Measurements from ENCODE around the gene ABCC2.

Gene ABCC2

DNA sequence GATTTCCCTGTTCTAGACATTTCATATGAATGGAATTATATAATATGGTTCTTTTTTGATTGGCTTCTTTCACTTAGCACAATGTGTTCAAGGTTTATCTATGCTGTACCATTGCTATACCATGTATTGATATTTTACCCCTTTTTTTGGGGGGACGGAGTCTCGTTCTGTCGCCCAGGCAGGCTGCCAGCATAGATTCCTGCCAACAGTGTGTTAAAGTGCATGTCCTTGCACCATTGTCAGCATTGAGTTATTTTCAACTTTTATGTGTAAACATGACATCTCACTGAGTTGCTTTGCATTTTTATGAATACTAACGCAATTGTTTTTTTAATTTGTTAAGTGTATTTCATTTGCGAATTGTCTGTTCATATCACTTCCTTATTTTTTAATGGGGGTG lies 4.9 kb downstream of the ABCC2 start:
- DNase-seq = no peak
- no peaks in the 10 kb centered on the region for H3K27me3 ChIP-seq (replicated peaks; ENCODE audit: control insufficient read depth, insufficient read depth, low read length, poor library complexity, severe bottlenecking)
- no peaks in the 10 kb centered on the region for H3K36me3 ChIP-seq (ENCODE audit: control insufficient read depth, insufficient read depth, low read length)

GRCh38 chr10:99787782-99788445 lies 5.5 kb downstream of the ABCC2 start:
- Histone ChIP-seq H3K9me3 (ENCODE audit: control insufficient read depth, low read length) (no peaks in the 10 kb centered on the region), H3K36me3 (ENCODE audit: control insufficient read depth, insufficient read depth, low read length) (no peaks in the 10 kb centered on the region), H3K4me3 (ENCODE audit: insufficient read depth, low read depth, low read length, poor library complexity, severe bottlenecking) (no peak overlapping the region), H3K27ac (ENCODE audit: insufficient read depth, low read length, poor library complexity, severe bottlenecking) (no peak overlapping the region), H3K4me1 (ENCODE audit: control insufficient read depth, insufficient read depth, low read length, poor library complexity, severe bottlenecking) (no peaks in the 10 kb centered on the region), H3K27me3 (replicated peaks; ENCODE audit: control insufficient read depth, insufficient read depth, low read length, poor library complexity, severe bottlenecking) (no peaks in the 10 kb centered on the region)
- no peak for DNase-seq

More for the DNA sequence above, 4.9 kb downstream of the ABCC2 start:
- Histone ChIP-seq H3K4me3 (ENCODE audit: insufficient read depth, low read depth, low read length, poor library complexity, severe bottlenecking) (no peak overlapping the region), H3K4me1 (ENCODE audit: control insufficient read depth, insufficient read depth, low read length, poor library complexity, severe bottlenecking) (no peaks in the 10 kb centered on the region), H3K9me3 (ENCODE audit: control insufficient read depth, low read length) (no peaks in the 10 kb centered on the region), H3K27ac (ENCODE audit: insufficient read depth, low read length, poor library complexity, severe bottlenecking) (no peak overlapping the region)

DNA sequence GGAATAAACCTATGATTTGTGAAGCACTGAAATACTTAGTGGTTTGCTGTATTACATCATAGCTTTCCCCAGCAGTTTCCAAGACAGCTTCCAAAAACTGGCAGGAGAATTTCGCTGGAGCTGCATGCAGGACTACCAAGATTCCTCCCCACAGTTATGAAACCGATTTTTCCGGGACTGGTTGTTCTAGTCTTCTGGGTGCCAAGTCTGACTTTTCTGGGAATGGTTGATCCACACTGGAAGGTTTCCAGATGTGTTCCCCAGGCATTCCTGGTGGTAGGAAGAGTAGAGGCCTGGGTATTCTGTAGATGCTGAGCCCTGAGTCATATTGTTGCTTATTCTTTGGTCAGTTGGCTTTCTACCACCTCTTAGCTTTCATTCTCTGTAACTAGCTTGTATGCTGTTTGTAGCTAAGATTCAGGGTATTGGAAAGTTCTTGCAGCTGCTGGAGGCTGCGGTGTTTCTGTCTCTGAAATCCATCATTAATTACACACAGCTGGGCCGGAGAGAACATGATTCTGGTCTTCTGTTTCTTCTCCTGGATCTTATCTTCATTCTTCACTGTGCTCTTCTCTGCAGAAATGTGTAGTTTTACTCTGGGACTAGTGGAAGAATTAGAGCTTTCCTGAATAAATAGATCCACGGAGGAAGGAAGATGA lies 6.3 kb downstream of the ABCC2 start:
- Histone ChIP-seq H3K4me1 (ENCODE audit: control insufficient read depth, insufficient read depth, low read length, poor library complexity, severe bottlenecking) (no peaks in the 10 kb centered on the region), H3K36me3 (ENCODE audit: control insufficient read depth, insufficient read depth, low read length) (no peaks in the 10 kb centered on the region), H3K9me3 (ENCODE audit: control insufficient read depth, low read length) (no peaks in the 10 kb centered on the region), H3K27ac (ENCODE audit: insufficient read depth, low read length, poor library complexity, severe bottlenecking) (no peak overlapping the region), H3K27me3 (replicated peaks; ENCODE audit: control insufficient read depth, insufficient read depth, low read length, poor library complexity, severe bottlenecking) (no peaks in the 10 kb centered on the region), H3K4me3 (ENCODE audit: insufficient read depth, low read depth, low read length, poor library complexity, severe bottlenecking) (no peak overlapping the region)
- no peak for DNase-seq

DNA sequence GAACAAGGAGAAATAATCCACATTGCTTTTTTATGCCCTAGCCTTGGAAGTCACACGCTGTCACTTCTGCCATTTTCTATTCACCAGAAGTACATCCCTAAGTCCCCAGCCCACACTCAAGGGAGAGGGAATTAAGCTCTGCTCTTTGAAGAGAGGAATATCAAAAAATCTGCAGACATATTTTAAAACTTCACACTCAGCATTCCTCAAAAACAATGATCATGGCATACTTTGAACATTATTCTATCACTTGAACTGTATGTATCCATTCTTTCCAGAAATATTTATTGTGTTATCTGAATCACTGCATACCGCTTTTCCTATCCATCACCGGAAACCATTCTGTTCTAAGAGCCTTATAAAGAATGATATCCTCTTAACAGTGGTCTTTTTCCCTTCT lies 9.4 kb downstream of the ABCC2 start:
- H3K4me1 ChIP-seq (ENCODE audit: control insufficient read depth, insufficient read depth, low read length, poor library complexity, severe bottlenecking) = no peaks in the 10 kb centered on the region
- H3K4me3 ChIP-seq (ENCODE audit: insufficient read depth, low read depth, low read length, poor library complexity, severe bottlenecking) = no peak overlapping the region
- H3K36me3 ChIP-seq (ENCODE audit: control insufficient read depth, insufficient read depth, low read length) = no peaks in the 10 kb centered on the region
- no peaks in the 10 kb centered on the region for H3K9me3 ChIP-seq (ENCODE audit: control insufficient read depth, low read length)
- no peak overlapping the region for H3K27ac ChIP-seq (ENCODE audit: insufficient read depth, low read length, poor library complexity, severe bottlenecking)
- DNase-seq = no peak
- no peaks in the 10 kb centered on the region for H3K27me3 ChIP-seq (replicated peaks; ENCODE audit: control insufficient read depth, insufficient read depth, low read length, poor library complexity, severe bottlenecking)

DNA sequence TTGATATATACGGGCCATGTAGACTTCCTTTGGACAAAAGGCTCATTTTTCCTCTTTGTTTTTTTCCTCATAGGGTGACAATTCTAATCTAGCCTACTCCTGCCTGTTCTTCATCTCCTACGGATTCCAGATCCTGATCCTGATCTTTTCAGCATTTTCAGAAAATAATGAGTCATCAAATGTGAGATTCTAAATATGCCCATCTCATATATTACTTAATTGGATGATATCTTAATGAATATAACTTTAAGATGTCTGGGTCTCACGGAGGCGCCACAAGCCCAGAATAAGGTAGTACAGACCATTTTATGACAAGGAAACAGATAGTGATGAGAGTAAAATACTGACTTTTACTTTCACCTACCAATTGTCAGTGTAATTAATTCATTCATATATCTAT lies 11.4 kb downstream of the ABCC2 start:
- Histone ChIP-seq H3K4me3 (ENCODE audit: insufficient read depth, low read depth, low read length, poor library complexity, severe bottlenecking) (no peak overlapping the region), H3K27ac (ENCODE audit: insufficient read depth, low read length, poor library complexity, severe bottlenecking) (no peak overlapping the region), H3K4me1 (ENCODE audit: control insufficient read depth, insufficient read depth, low read length, poor library complexity, severe bottlenecking) (no peaks in the 10 kb centered on the region), H3K27me3 (replicated peaks; ENCODE audit: control insufficient read depth, insufficient read depth, low read length, poor library complexity, severe bottlenecking) (no peaks in the 10 kb centered on the region), H3K9me3 (ENCODE audit: control insufficient read depth, low read length) (no peaks in the 10 kb centered on the region), H3K36me3 (ENCODE audit: control insufficient read depth, insufficient read depth, low read length) (no peaks in the 10 kb centered on the region)
- DNase-seq = no peak

DNA sequence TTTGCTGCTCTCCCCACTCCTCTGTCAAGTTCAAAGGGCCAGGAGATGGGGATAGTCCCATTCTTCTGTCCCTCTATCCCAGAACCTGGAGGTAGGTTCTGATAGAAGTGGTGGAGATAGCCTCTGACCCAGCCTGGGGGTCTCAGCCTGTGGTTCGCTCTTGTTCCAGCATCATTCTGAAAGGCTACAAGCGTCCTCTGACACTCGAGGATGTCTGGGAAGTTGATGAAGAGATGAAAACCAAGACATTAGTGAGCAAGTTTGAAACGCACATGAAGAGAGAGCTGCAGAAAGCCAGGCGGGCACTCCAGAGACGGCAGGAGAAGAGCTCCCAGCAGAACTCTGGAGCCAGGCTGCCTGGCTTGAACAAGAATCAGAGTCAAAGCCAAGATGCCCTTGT lies 14.5 kb downstream of the ABCC2 start:
- no peak overlapping the region for H3K4me3 ChIP-seq (ENCODE audit: insufficient read depth, low read depth, low read length, poor library complexity, severe bottlenecking)
- no peak for DNase-seq
- no peaks in the 10 kb centered on the region for H3K4me1 ChIP-seq (ENCODE audit: control insufficient read depth, insufficient read depth, low read length, poor library complexity, severe bottlenecking)

GRCh38 chr10:99798031-99798430 lies 15.6 kb downstream of the ABCC2 start:
- Histone ChIP-seq H3K9me3 (ENCODE audit: control insufficient read depth, low read length) (no peaks in the 10 kb centered on the region), H3K4me3 (ENCODE audit: insufficient read depth, low read depth, low read length, poor library complexity, severe bottlenecking) (no peak overlapping the region), H3K4me1 (ENCODE audit: control insufficient read depth, insufficient read depth, low read length, poor library complexity, severe bottlenecking) (no peaks in the 10 kb centered on the region)

More for the DNA sequence above, 14.5 kb downstream of the ABCC2 start:
- Histone ChIP-seq H3K27ac (ENCODE audit: insufficient read depth, low read length, poor library complexity, severe bottlenecking) (no peak overlapping the region), H3K27me3 (replicated peaks; ENCODE audit: control insufficient read depth, insufficient read depth, low read length, poor library complexity, severe bottlenecking) (no peaks in the 10 kb centered on the region), H3K9me3 (ENCODE audit: control insufficient read depth, low read length) (no peaks in the 10 kb centered on the region), H3K36me3 (ENCODE audit: control insufficient read depth, insufficient read depth, low read length) (no peaks in the 10 kb centered on the region)

GRCh38 chr10:99798920-99799319 lies 16.5 kb downstream of the ABCC2 start:
- Histone ChIP-seq H3K27me3 (replicated peaks; ENCODE audit: control insufficient read depth, insufficient read depth, low read length, poor library complexity, severe bottlenecking) (no peaks in the 10 kb centered on the region), H3K36me3 (ENCODE audit: control insufficient read depth, insufficient read depth, low read length) (no peaks in the 10 kb centered on the region), H3K4me3 (ENCODE audit: insufficient read depth, low read depth, low read length, poor library complexity, severe bottlenecking) (no peak overlapping the region), H3K4me1 (ENCODE audit: control insufficient read depth, insufficient read depth, low read length, poor library complexity, severe bottlenecking) (no peaks in the 10 kb centered on the region), H3K27ac (ENCODE audit: insufficient read depth, low read length, poor library complexity, severe bottlenecking) (no peak overlapping the region), H3K9me3 (ENCODE audit: control insufficient read depth, low read length) (no peaks in the 10 kb centered on the region)
- DNase-seq = no peak

More at GRCh38 chr10:99798031-99798430, 15.6 kb downstream of the ABCC2 start:
- Histone ChIP-seq H3K27ac (ENCODE audit: insufficient read depth, low read length, poor library complexity, severe bottlenecking) (no peak overlapping the region), H3K27me3 (replicated peaks; ENCODE audit: control insufficient read depth, insufficient read depth, low read length, poor library complexity, severe bottlenecking) (no peaks in the 10 kb centered on the region), H3K36me3 (ENCODE audit: control insufficient read depth, insufficient read depth, low read length) (no peaks in the 10 kb centered on the region)
- no peak for DNase-seq

- Histone ChIP-seq H3K9me3 (ENCODE audit: control insufficient read depth, low read length) (no peaks in the 10 kb centered on the region), H3K36me3 (ENCODE audit: control insufficient read depth, insufficient read depth, low read length) (no peaks in the 10 kb centered on the region)
These were observed 17.2 kb downstream of the ABCC2 start for GRCh38 chr10:99799613-99800012.

DNA sequence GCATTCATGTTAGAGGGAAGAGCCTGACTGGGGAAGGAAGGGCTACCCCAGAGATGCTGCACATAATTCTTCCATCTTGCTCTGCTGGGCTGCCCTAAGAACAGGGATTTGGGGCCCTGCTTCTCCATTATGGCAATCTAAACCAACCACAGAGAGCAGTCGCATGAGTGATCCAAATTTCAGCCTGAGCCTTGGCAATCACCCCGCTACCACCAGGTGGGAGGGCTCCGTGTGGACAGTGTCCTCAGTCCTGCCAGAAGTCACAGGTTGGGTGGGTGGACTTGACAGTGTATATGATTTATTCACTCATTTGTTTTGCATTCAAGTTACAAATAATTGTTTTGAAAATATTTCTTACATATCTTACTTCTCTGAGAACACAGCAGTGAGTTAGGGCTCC lies 22.0 kb downstream of the ABCC2 start:
- no peak for DNase-seq
- no peaks in the 10 kb centered on the region for H3K9me3 ChIP-seq (ENCODE audit: control insufficient read depth, low read length)
- H3K4me1 ChIP-seq (ENCODE audit: control insufficient read depth, insufficient read depth, low read length, poor library complexity, severe bottlenecking) = no peaks in the 10 kb centered on the region
- no peaks in the 10 kb centered on the region for H3K27me3 ChIP-seq (replicated peaks; ENCODE audit: control insufficient read depth, insufficient read depth, low read length, poor library complexity, severe bottlenecking)
- H3K4me3 ChIP-seq (ENCODE audit: insufficient read depth, low read depth, low read length, poor library complexity, severe bottlenecking) = no peak overlapping the region
- H3K27ac ChIP-seq (ENCODE audit: insufficient read depth, low read length, poor library complexity, severe bottlenecking) = no peak overlapping the region
- H3K36me3 ChIP-seq (ENCODE audit: control insufficient read depth, insufficient read depth, low read length) = no peaks in the 10 kb centered on the region

More at GRCh38 chr10:99799613-99800012, 17.2 kb downstream of the ABCC2 start:
- H3K27me3 ChIP-seq (replicated peaks; ENCODE audit: control insufficient read depth, insufficient read depth, low read length, poor library complexity, severe bottlenecking) = no peaks in the 10 kb centered on the region
- no peak overlapping the region for H3K4me3 ChIP-seq (ENCODE audit: insufficient read depth, low read depth, low read length, poor library complexity, severe bottlenecking)
- no peak overlapping the region for H3K27ac ChIP-seq (ENCODE audit: insufficient read depth, low read length, poor library complexity, severe bottlenecking)
- H3K4me1 ChIP-seq (ENCODE audit: control insufficient read depth, insufficient read depth, low read length, poor library complexity, severe bottlenecking) = no peaks in the 10 kb centered on the region
- DNase-seq = no peak

All from effector memory CD4-positive, alpha-beta T cell (primary cell).